ENCODE data around the gene KLHL35.

KLHL35 gene

DNA sequence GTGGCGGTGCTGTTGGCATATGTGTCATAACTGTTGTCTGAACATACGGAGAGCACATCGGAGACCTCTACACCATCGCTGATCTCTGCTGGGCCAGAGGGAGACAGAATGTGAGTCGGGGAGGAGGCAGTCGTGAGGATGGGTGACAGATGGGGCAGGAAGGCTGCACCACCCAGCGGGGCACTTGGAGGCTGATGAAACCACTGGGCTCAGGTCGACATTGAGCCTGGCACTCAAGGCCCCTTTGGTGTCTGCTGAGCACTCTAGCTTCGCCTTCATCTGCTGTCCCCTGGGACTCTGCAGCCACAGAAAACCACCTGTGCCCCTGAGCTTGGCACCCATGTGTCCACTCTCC is 2.5 kb upstream of the KLHL35 start:
- DNase-seq (ENCODE audit: insufficient read length, low spot score): no peak

DNA sequence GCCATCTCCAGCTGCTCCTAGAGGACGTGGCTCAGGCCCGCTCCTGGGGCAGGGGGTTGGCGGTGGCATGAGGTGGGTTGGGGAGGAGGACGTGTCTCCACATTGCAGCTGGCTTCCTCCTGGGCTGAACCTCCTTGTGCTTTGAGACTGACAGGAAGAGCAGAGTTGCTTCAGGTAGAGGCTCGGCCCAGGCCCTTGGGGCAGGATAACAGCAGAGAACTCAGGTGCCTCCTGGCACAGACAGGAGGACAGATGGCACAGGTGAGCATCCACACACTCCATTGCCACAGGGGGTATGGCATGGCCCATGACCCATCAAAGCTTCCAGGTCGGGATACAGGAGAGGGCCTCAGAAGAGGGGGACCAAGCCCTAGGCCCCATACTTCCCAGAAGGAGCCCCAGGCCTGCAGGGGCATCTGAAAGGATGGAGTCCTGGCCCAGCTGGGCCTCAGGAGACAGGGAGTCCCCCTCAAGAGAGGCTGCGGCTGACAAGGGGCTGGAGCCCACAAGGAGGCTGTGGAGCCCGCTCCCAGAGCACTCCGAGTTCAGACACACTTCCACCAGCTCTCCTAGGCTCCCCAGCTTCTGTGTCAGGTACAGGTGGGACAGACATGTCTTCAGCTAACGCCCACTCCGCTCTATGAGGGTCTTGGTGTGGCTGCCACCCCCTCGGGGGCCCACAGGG is 2.0 kb upstream of the KLHL35 start:
- no peak for TF ChIP-seq SPI1 (IDR thresholded peaks at IDR 0.05; ENCODE audit: low read depth, low read length)
- TF ChIP-seq PAX5 (IDR thresholded peaks at IDR 0.05; ENCODE audit: insufficient read depth, low read length, severe bottlenecking): no peak
- no peak for TF ChIP-seq POU2F2 (IDR thresholded peaks at IDR 0.05; ENCODE audit: low read depth, low read length)
- no peak for TF ChIP-seq POLR2A (IDR thresholded peaks at IDR 0.05; ENCODE audit: low read depth, low read length)
- no peak for TF ChIP-seq POLR2AphosphoS5 (IDR thresholded peaks at IDR 0.05; ENCODE audit: low read depth, low read length)
- TF ChIP-seq TAF1 (IDR thresholded peaks at IDR 0.05; ENCODE audit: low read depth, low read length): no peak
- DNase-seq (ENCODE audit: insufficient read length, low spot score) (no peak), FAIRE-seq (no peak)

More for the DNA sequence above, 2.5 kb upstream of the KLHL35 start:
- FAIRE-seq: no peak
- TF ChIP-seq POLR2AphosphoS5 (IDR thresholded peaks at IDR 0.05; ENCODE audit: low read depth, low read length) (no peak), POLR2A (IDR thresholded peaks at IDR 0.05; ENCODE audit: low read depth, low read length) (no peak), TAF1 (IDR thresholded peaks at IDR 0.05; ENCODE audit: low read depth, low read length) (no peak), PAX5 (IDR thresholded peaks at IDR 0.05; ENCODE audit: insufficient read depth, low read length, severe bottlenecking) (no peak), POU2F2 (IDR thresholded peaks at IDR 0.05; ENCODE audit: low read depth, low read length) (no peak), SPI1 (IDR thresholded peaks at IDR 0.05; ENCODE audit: low read depth, low read length) (no peak)

DNA sequence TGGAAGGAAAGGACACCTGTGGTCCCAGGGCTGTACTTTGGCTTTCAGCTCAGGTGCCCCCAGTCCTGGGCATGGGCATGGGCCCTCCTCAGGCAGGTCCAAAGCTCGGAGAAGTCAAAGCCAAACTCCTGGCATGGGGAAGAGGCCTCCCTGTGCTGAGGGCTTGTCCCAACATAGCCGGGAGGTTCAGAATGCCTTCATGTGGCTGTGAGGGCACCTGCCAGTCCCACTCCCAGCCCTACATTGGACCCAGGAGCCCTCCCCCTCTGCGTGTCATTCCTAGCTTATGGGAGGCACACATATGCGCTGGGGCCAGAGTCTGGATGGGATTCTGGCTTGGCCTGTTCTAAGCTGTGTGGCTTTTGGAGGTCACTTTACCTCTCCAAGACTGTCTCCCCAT is 1.0 kb upstream of the KLHL35 start:
- TF ChIP-seq POLR2A (IDR thresholded peaks at IDR 0.05; ENCODE audit: low read depth, low read length): no peak
- TF ChIP-seq POLR2AphosphoS5 (IDR thresholded peaks at IDR 0.05; ENCODE audit: low read depth, low read length): no peak
- no peak for TF ChIP-seq PAX5 (IDR thresholded peaks at IDR 0.05; ENCODE audit: insufficient read depth, low read length, severe bottlenecking)
- TF ChIP-seq TAF1 (IDR thresholded peaks at IDR 0.05; ENCODE audit: low read depth, low read length): no peak
- TF ChIP-seq POU2F2 (IDR thresholded peaks at IDR 0.05; ENCODE audit: low read depth, low read length): no peak
- no peak for TF ChIP-seq SPI1 (IDR thresholded peaks at IDR 0.05; ENCODE audit: low read depth, low read length)
- FAIRE-seq (no peak), DNase-seq (ENCODE audit: insufficient read length, low spot score) (no peak)

DNA sequence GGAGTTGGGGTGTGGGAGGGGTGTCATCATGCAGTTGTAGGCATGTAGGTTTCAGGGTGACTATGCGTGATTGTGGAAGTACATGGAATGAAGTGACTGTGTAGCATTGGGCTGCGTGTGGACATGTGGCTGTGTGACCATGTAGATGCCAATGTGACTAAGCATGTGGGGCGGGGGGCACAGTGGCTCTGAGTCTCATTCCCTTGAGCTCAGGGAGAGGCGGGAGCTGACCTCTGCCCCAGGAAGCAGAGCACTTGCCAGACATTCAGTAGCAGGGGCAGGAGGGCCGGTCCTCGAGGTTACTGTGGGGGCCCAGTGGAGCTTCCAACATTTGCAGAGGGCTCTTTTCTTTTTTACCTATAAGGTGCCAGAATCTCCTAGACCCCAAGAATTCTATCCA is 440 bp upstream of the KLHL35 start:
- no peak for TF ChIP-seq POLR2A (IDR thresholded peaks at IDR 0.05; ENCODE audit: low read depth, low read length)
- no peak for TF ChIP-seq SPI1 (IDR thresholded peaks at IDR 0.05; ENCODE audit: low read depth, low read length)
- TF ChIP-seq TAF1 (IDR thresholded peaks at IDR 0.05; ENCODE audit: low read depth, low read length): no peak
- no peak for TF ChIP-seq PAX5 (IDR thresholded peaks at IDR 0.05; ENCODE audit: insufficient read depth, low read length, severe bottlenecking)
- TF ChIP-seq POLR2AphosphoS5 (IDR thresholded peaks at IDR 0.05; ENCODE audit: low read depth, low read length): no peak
- no peak for TF ChIP-seq POU2F2 (IDR thresholded peaks at IDR 0.05; ENCODE audit: low read depth, low read length)
- no peak for FAIRE-seq
- no peak for DNase-seq (ENCODE audit: insufficient read length, low spot score)

DNA sequence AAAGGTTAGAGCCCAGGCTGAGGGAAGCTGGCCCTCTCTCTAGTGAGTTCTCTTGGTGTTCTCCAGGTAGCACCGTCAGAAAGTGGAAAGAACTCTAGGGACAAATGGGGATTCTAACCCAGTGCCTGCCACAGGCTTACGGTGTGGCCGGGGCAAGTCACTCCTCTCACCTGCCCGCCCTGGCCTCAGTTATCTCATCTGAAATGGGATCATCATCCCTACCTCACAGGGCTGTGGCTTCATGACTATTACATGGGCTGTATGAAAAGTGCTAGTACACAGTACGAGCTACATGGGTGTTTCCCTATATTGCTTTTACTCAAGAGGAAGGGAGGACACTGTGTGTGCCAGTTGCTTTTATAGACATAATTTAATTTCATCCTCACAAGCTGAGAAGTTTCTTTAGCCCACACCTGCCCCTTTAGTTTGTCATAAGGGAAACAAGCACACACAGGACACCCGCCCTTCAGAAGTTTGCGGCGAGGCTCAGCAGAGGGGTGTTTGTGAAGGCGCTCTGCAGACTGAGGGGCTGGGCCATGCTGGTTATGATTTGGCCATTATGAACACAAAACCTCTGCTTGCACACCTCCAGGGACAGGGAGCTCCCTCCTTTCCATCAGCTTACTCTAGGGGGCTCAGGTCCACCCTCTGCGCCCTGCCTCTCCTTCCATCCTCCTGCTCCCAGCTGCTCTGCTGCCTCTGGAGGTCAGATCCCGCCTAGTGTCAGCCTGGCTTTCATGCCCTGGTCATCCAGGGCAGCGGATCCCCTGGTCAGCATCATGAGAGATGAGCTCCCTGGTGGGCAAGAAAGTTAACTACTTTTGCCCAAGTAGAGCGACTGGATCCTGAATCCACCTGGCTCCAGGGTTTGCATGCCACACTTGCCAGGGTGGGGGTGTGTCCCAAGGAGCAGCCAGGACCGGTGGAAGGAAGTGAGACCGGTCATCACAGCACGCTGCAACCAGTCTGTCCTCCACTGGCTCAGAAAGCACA is 1.2 kb downstream of the KLHL35 start:
- DNase-seq (ENCODE audit: insufficient read length, low spot score) (no peak), FAIRE-seq (no peak)
- no peak for TF ChIP-seq TAF1 (IDR thresholded peaks at IDR 0.05; ENCODE audit: low read depth, low read length)
- TF ChIP-seq POU2F2 (IDR thresholded peaks at IDR 0.05; ENCODE audit: low read depth, low read length): no peak
- no peak for TF ChIP-seq POLR2A (IDR thresholded peaks at IDR 0.05; ENCODE audit: low read depth, low read length)
- no peak for TF ChIP-seq SPI1 (IDR thresholded peaks at IDR 0.05; ENCODE audit: low read depth, low read length)
- no peak for TF ChIP-seq PAX5 (IDR thresholded peaks at IDR 0.05; ENCODE audit: insufficient read depth, low read length, severe bottlenecking)
- no peak for TF ChIP-seq POLR2AphosphoS5 (IDR thresholded peaks at IDR 0.05; ENCODE audit: low read depth, low read length)

DNA sequence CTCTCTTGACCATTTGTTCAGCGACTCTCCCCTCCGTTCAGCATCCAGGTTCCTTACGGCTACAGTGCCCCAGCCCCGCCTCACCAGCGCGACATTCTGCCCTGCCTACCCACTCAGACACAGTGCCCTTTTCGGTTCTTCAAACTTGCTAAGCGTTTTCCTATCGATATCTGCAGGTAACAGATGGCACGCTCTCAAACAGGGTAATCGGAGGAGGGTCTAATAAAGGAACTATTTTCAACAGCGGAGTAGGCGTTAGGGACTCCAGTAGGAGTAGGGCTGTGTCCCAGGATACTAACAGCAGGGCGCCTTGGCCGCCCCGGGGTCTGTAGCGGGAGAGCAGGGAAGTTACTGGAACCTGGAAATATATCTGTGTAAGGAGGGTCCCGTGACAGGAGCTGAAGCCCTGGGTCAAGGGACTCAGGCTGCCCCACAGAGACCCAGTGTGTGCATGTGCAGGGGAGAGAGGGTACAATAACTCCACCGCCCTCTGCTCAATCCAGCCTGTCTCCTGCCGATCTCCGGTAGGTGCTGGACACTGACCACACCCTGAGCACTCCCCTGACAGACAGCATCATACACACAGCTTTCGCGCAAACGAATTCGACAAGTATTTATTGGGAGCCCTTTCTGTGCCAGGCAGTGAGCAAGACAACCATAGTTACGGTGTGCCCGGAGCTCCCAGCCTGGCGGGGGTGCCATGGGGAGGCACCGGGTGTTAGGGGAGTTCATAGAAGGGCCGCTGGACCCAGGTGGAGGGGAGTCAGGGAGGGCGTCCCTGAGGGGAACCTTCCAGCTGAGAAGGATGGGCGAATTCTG is 2.1 kb downstream of the KLHL35 start:
- TF ChIP-seq POLR2A (IDR thresholded peaks at IDR 0.05; ENCODE audit: low read depth, low read length): no peak
- no peak for TF ChIP-seq PAX5 (IDR thresholded peaks at IDR 0.05; ENCODE audit: insufficient read depth, low read length, severe bottlenecking)
- TF ChIP-seq SPI1 (IDR thresholded peaks at IDR 0.05; ENCODE audit: low read depth, low read length): no peak
- no peak for TF ChIP-seq TAF1 (IDR thresholded peaks at IDR 0.05; ENCODE audit: low read depth, low read length)
- TF ChIP-seq POU2F2 (IDR thresholded peaks at IDR 0.05; ENCODE audit: low read depth, low read length): no peak
- no peak for TF ChIP-seq POLR2AphosphoS5 (IDR thresholded peaks at IDR 0.05; ENCODE audit: low read depth, low read length)
- DNase-seq (ENCODE audit: insufficient read length, low spot score) (no peak), FAIRE-seq (no peak)

DNA sequence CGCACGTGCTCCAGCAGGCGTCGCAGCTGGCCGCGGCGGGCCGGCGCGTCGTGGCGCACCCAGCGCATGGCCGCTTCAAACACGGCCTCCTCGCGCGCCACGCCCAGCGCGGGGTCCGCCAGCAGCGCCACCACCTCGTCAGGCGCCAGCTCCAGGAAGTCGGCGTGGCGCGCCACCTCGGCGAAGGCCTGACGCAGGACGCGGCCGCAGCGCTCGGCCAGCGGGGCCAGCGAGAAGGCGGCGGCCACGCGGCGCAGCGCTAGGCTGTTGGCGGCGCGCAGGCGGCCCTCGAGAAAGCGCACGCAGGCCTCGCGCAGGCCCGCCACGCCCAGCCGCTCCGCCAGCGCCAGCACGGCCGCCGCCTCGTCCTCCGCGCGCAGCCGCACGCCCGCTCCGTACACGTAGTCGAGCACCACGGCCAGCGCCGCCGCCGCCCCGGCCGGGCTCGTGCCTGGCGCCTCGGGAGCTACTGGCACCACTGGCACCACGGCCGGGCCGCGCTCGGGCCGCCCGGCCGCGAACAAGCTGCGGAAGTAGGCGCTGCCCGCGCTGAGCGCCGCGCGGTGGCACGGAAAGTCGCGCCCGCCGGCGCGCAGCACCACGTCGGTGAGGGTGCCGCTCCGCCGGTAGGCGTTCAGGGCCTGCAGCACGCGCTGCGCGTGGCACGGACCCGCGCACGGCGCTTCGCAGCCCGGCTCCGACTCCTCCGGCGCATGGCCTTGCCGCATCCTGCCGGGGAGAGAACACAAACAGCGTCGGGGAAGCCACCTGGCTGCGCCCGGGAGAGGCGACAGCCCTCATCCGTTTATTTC is 2.9 kb downstream of the KLHL35 start:
- peak; percentile 89 for FAIRE-seq
- DNase-seq (ENCODE audit: insufficient read length, low spot score): peak; percentile 77
- TF ChIP-seq SPI1 (IDR thresholded peaks at IDR 0.05; ENCODE audit: low read depth, low read length) (no peak), TAF1 (IDR thresholded peaks at IDR 0.05; ENCODE audit: low read depth, low read length) (no peak), PAX5 (IDR thresholded peaks at IDR 0.05; ENCODE audit: insufficient read depth, low read length, severe bottlenecking) (no peak), POLR2AphosphoS5 (IDR thresholded peaks at IDR 0.05; ENCODE audit: low read depth, low read length) (no peak), POU2F2 (IDR thresholded peaks at IDR 0.05; ENCODE audit: low read depth, low read length) (no peak), POLR2A (IDR thresholded peaks at IDR 0.05; ENCODE audit: low read depth, low read length) (no peak)

DNA sequence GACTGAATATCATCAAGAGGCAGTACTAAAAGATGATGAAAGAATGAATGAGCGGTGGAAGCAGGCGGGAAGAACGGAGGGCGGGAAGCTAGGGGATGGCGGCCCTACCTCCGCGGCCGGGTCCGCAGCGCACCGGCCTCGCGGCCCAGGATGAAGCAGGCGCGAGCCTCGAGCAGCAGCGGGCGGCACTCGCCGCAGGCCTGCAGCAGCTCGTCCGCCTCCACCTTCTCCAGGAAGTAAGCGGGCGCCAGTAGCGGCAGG is 3.4 kb downstream of the KLHL35 start:
- TF ChIP-seq PAX5 (IDR thresholded peaks at IDR 0.05; ENCODE audit: insufficient read depth, low read length, severe bottlenecking): no peak
- no peak for TF ChIP-seq POLR2AphosphoS5 (IDR thresholded peaks at IDR 0.05; ENCODE audit: low read depth, low read length)
- TF ChIP-seq POLR2A (IDR thresholded peaks at IDR 0.05; ENCODE audit: low read depth, low read length): no peak
- TF ChIP-seq TAF1 (IDR thresholded peaks at IDR 0.05; ENCODE audit: low read depth, low read length): no peak
- TF ChIP-seq POU2F2 (IDR thresholded peaks at IDR 0.05; ENCODE audit: low read depth, low read length): no peak
- no peak for TF ChIP-seq SPI1 (IDR thresholded peaks at IDR 0.05; ENCODE audit: low read depth, low read length)
- no peak for DNase-seq (ENCODE audit: insufficient read length, low spot score)
- no peak for FAIRE-seq
